ENCODE results near the gene EMC6. TPM values are rescaled to one million over a fixed set of nuclear protein-coding genes. Genes with fewer than 3 reads are reported as not detected.
A peak's percentile ranks its signal among the peaks of the same experiment; 100 is the strongest.
"Not testable (repeated sequence)": the region's sequence is repeated elsewhere in the genome, so short reads cannot be mapped to it uniquely, and the experiment has no call there.

Gene EMC6
- total RNA-seq, 1 donor, result 13.8 TPM

DNA sequence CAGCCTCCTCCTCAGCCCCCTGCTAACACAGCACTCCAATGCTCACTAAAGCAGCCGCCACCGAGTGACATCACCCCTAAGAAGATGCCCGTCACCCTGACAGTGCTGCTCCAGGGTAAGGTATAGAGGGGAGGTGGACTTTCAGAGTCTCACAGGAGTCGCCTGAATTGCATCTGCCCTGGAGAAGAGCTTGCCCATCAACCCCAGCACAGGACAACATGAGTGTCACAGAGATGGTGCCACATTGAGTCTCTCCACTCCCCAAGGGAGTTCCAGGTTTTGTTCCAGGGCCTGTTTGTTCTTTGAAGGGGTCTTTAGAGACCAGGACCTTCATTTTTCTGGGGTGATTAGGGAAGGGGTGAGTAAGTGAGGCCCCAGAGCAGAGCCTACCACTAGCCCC, 29.5 kb downstream of the EMC6 start:
- DNase-seq (ENCODE audit: insufficient read length, low spot score, missing footprints), result peak; percentile 26
- Histone ChIP-seq H4K20me1 (ENCODE audit: insufficient read depth, low read length) (no peaks in the 10 kb centered on the region), H3K4me2 (ENCODE audit: insufficient read depth, low read length) (no peak overlapping the region), H2AFZ (ENCODE audit: low read length) (no peak overlapping the region), H3K36me3 (ENCODE audit: insufficient read depth, low read length) (no peaks in the 10 kb centered on the region), H3K4me1 (ENCODE audit: insufficient read depth, low read length) (peaks cover 12% of the 10 kb centered on the region), H3K79me2 (ENCODE audit: insufficient read depth, low read length) (no peaks in the 10 kb centered on the region), H3K27me3 (ENCODE audit: insufficient read depth, low read length) (peaks cover 3% of the 10 kb centered on the region), H3K27ac (ENCODE audit: low read depth, low read length) (no peak overlapping the region), H3K4me3 (ENCODE audit: insufficient read depth, low read length) (no peak overlapping the region), H3K9me3 (ENCODE audit: low read depth, low read length) (peaks cover 4% of the 10 kb centered on the region)
- TF ChIP-seq, protein P1, sequence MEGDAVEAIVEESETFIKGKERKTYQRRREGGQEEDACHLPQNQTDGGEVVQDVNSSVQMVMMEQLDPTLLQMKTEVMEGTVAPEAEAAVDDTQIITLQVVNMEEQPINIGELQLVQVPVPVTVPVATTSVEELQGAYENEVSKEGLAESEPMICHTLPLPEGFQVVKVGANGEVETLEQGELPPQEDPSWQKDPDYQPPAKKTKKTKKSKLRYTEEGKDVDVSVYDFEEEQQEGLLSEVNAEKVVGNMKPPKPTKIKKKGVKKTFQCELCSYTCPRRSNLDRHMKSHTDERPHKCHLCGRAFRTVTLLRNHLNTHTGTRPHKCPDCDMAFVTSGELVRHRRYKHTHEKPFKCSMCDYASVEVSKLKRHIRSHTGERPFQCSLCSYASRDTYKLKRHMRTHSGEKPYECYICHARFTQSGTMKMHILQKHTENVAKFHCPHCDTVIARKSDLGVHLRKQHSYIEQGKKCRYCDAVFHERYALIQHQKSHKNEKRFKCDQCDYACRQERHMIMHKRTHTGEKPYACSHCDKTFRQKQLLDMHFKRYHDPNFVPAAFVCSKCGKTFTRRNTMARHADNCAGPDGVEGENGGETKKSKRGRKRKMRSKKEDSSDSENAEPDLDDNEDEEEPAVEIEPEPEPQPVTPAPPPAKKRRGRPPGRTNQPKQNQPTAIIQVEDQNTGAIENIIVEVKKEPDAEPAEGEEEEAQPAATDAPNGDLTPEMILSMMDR (IDR thresholded peaks at IDR 0.05; ENCODE audit: extremely low read depth, low read depth, low read length), result no peak

DNA sequence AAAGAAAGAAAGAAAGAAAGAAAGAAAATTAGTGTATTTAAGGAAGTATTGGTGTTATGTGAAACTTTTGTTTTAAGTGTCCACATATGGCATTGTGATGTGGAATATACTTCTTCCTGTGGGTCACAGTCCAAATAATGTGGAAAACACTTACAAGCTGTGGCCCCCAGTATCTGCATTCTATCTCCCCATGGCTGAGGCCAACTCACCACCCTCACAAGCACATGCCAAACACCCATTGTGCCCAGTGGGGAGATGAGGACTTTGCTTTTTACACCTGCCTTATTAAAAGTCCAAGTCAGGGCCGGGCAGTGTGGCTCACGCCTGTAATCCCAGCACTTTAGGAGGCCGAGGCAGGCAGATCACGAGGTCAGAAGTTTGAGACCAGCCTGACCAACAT, 31.3 kb downstream of the EMC6 start:
- Histone ChIP-seq H3K27ac (ENCODE audit: low read depth, low read length) (no peak overlapping the region), H3K4me2 (ENCODE audit: insufficient read depth, low read length) (no peak overlapping the region), H3K36me3 (ENCODE audit: insufficient read depth, low read length) (no peaks in the 10 kb centered on the region), H3K79me2 (ENCODE audit: insufficient read depth, low read length) (no peaks in the 10 kb centered on the region), H4K20me1 (ENCODE audit: insufficient read depth, low read length) (no peaks in the 10 kb centered on the region), H3K27me3 (ENCODE audit: insufficient read depth, low read length) (no peaks in the 10 kb centered on the region), H3K9me3 (ENCODE audit: low read depth, low read length) (peaks cover 4% of the 10 kb centered on the region), H2AFZ (ENCODE audit: low read length) (no peak overlapping the region), H3K4me3 (ENCODE audit: insufficient read depth, low read length) (no peak overlapping the region), H3K4me1 (ENCODE audit: insufficient read depth, low read length) (peaks cover 9% of the 10 kb centered on the region)
- peak; percentile 8 for DNase-seq (ENCODE audit: insufficient read length, low spot score, missing footprints)
- TF ChIP-seq, protein P1 (IDR thresholded peaks at IDR 0.05; ENCODE audit: extremely low read depth, low read depth, low read length), result no peak

DNA sequence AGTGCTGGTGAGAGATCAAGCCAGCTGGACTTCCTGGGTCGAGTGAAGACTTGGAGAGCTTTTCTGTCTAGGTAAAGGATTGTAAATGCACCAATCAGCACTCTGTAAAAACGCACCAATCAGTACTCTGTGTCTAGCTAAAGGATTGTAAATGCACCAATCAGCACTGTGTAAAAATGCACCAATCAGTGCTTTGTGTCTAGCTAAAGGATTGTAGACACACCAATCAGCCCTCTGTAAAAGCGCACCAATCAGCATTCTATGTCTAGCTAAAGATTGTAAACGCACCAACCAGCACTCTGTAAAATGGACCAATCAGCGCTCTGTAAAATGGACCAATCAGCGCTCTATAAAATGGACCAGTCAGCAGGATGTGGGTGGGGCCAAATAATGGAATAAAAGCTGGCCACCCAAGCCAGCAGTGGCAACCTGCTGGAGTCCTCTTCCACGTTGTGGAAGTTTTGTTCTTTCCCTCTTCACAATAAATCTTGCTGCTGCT, 33.5 kb downstream of the EMC6 start:
- not testable (repeated sequence) for H3K4me3 ChIP-seq (ENCODE audit: insufficient read depth, low read length); H4K20me1 ChIP-seq (ENCODE audit: insufficient read depth, low read length); H3K9me3 ChIP-seq (ENCODE audit: low read depth, low read length); H3K4me2 ChIP-seq (ENCODE audit: insufficient read depth, low read length); H3K27me3 ChIP-seq (ENCODE audit: insufficient read depth, low read length); H2AFZ ChIP-seq (ENCODE audit: low read length); H3K4me1 ChIP-seq (ENCODE audit: insufficient read depth, low read length); H3K79me2 ChIP-seq (ENCODE audit: insufficient read depth, low read length); H3K27ac ChIP-seq (ENCODE audit: low read depth, low read length); H3K36me3 ChIP-seq (ENCODE audit: insufficient read depth, low read length); DNase-seq (ENCODE audit: insufficient read length, low spot score, missing footprints)

DNA sequence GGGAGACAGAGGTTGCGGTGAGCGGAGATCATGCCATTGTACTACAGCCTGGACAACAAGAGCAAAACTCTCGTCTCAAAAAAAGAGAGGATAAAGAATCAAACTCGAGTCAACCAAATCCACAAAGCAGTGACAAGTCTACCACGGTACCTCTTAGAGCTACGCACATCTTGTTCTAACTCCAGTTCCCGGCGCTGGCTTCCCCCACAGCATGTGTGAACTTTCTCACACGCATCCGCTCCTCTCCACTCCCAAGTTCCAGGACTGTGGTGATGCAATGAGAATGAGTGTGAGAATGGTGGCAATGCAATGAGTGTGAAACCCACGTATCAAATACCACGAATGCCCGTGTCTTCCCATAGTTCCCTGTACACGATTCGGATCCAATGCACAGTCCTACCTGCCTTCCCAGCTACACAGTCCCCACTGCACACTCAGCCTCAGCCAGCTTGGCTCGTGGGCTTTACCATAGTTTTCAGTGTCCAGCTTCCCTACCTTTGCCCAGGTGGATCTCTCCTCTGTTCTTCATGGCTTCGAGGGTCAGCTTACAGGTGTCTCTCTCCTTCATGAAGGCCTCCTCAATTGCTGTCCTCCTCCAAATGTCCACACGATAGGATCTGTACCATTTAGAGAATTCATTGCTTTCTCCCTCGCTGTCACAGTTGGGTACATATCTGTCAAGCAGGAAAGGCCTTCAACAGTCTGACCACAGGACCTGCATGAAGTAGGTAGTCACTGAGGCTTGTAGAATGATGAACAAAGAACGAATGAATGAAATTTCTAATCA, 36.5 kb downstream of the EMC6 start:
- no peak overlapping the region for H3K4me2 ChIP-seq (ENCODE audit: insufficient read depth, low read length)
- TF ChIP-seq, protein P1 (IDR thresholded peaks at IDR 0.05; ENCODE audit: extremely low read depth, low read depth, low read length), result no peak
- peak; percentile 69 for DNase-seq (ENCODE audit: insufficient read length, low spot score, missing footprints)
- no peaks in the 10 kb centered on the region for H3K36me3 ChIP-seq (ENCODE audit: insufficient read depth, low read length)
- H3K79me2 ChIP-seq (ENCODE audit: insufficient read depth, low read length), result no peaks in the 10 kb centered on the region
- H3K4me3 ChIP-seq (ENCODE audit: insufficient read depth, low read length), result no peak overlapping the region
- H3K27ac ChIP-seq (ENCODE audit: low read depth, low read length), result no peak overlapping the region
- no peaks in the 10 kb centered on the region for H3K27me3 ChIP-seq (ENCODE audit: insufficient read depth, low read length)
- H3K4me1 ChIP-seq (ENCODE audit: insufficient read depth, low read length), result no peaks in the 10 kb centered on the region
- no peaks in the 10 kb centered on the region for H4K20me1 ChIP-seq (ENCODE audit: insufficient read depth, low read length)
- no peak overlapping the region for H2AFZ ChIP-seq (ENCODE audit: low read length)
- H3K9me3 ChIP-seq (ENCODE audit: low read depth, low read length), result no peaks in the 10 kb centered on the region

DNA sequence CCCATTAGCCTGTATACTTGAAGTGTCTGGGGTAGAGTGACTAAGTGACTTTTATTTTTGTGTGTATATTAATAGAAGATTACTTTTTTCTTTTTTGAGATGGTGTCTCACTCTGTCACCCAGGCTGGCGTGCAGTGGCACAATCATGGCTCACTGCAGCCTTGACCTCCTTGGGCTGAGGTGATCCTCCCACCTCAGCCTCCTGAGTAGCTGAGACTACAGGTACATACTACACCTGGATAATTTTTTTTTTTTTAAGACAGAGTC, 37.0 kb downstream of the EMC6 start:
- not testable (repeated sequence) for H3K36me3 ChIP-seq (ENCODE audit: insufficient read depth, low read length); H3K27ac ChIP-seq (ENCODE audit: low read depth, low read length); H3K79me2 ChIP-seq (ENCODE audit: insufficient read depth, low read length); H3K4me1 ChIP-seq (ENCODE audit: insufficient read depth, low read length); H3K4me3 ChIP-seq (ENCODE audit: insufficient read depth, low read length); H4K20me1 ChIP-seq (ENCODE audit: insufficient read depth, low read length); H3K9me3 ChIP-seq (ENCODE audit: low read depth, low read length); H3K4me2 ChIP-seq (ENCODE audit: insufficient read depth, low read length); DNase-seq (ENCODE audit: insufficient read length, low spot score, missing footprints); H3K27me3 ChIP-seq (ENCODE audit: insufficient read depth, low read length); H2AFZ ChIP-seq (ENCODE audit: low read length)
